ENCODE measurements around the gene ABCC12.

Gene ABCC12

DNA sequence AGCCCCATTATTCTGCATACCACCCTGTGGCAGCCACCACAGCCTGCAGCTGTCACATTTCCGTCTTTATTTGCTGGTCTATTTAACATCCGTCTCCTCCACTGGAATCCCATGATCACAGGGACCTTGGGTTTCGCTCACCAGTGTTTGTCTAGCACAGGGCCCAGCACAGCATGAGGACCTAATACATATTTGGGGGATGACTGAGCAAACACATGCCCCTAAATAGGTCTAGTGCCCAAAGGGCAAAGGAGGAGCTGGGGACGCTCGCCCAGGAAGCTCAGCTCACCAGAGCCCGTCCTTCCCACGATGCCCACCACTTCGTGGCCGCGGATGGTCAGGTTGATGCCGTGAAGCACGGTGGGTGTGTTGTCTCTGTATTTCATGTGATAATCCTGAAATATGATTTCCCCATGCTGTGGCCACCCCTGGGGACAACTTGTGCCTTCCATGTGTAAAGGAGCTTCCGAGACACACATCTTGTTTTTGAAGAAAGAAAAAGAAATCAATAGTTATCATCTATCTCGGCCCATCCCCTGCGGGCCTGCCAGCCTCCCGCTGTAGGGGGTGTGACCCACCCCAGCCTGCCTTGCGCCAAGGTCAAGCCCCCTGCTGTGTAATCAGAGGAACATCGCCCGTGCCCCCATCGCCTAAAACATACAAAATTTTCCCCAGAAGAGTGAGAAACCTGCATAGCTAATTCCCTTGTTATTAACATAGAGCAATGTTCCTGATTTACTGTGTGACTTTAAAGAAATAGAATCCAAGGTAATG, 21.0 kb upstream of the ABCC12 start:
- TF ChIP-seq GATA3 (IDR thresholded peaks at IDR 0.05; ENCODE audit: low read depth, low read length): no peak
- no peak for TF ChIP-seq GATA2 (IDR thresholded peaks at IDR 0.05; ENCODE audit: low read depth, low read length)

GRCh38 chr16:48173889-48174288, 18.1 kb upstream of the ABCC12 start:
- TF ChIP-seq GATA2 (IDR thresholded peaks at IDR 0.05; ENCODE audit: low read depth, low read length) (no peak), GATA3 (IDR thresholded peaks at IDR 0.05; ENCODE audit: low read depth, low read length) (no peak)

GRCh38 chr16:48172682-48173081, 16.9 kb upstream of the ABCC12 start:
- TF ChIP-seq GATA3 (IDR thresholded peaks at IDR 0.05; ENCODE audit: low read depth, low read length): no peak
- TF ChIP-seq GATA2 (IDR thresholded peaks at IDR 0.05; ENCODE audit: low read depth, low read length): no peak

- TF ChIP-seq GATA2 (IDR thresholded peaks at IDR 0.05; ENCODE audit: low read depth, low read length): no peak
- TF ChIP-seq GATA3 (IDR thresholded peaks at IDR 0.05; ENCODE audit: low read depth, low read length): no peak
Measured at GRCh38 chr16:48169896-48170295, 14.1 kb upstream of the ABCC12 start.

DNA sequence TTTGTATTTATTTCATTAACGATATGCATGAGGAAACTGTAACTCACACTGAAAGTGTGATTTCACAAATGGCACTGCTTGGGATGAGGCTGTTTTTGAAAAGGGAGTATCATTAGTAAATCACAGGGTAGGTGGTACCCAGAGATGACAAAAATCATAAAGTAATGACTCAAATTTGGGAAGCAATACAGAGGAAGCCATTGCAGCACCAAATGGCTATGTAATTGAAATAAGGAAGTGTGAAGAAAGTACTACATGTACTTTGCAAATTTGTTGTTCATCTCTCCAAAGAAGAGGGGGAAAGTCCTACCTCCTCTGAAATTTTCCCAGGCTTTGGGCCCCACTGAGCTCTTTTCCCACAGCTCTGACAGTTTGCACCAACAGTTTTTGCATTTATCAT, 12.3 kb upstream of the ABCC12 start:
- TF ChIP-seq GATA3 (IDR thresholded peaks at IDR 0.05; ENCODE audit: low read depth, low read length) (no peak), GATA2 (IDR thresholded peaks at IDR 0.05; ENCODE audit: low read depth, low read length) (no peak)

GRCh38 chr16:48165961-48166578, 10.3 kb upstream of the ABCC12 start:
- no peak for TF ChIP-seq GATA2 (IDR thresholded peaks at IDR 0.05; ENCODE audit: low read depth, low read length)
- TF ChIP-seq GATA3 (IDR thresholded peaks at IDR 0.05; ENCODE audit: low read depth, low read length): no peak

DNA sequence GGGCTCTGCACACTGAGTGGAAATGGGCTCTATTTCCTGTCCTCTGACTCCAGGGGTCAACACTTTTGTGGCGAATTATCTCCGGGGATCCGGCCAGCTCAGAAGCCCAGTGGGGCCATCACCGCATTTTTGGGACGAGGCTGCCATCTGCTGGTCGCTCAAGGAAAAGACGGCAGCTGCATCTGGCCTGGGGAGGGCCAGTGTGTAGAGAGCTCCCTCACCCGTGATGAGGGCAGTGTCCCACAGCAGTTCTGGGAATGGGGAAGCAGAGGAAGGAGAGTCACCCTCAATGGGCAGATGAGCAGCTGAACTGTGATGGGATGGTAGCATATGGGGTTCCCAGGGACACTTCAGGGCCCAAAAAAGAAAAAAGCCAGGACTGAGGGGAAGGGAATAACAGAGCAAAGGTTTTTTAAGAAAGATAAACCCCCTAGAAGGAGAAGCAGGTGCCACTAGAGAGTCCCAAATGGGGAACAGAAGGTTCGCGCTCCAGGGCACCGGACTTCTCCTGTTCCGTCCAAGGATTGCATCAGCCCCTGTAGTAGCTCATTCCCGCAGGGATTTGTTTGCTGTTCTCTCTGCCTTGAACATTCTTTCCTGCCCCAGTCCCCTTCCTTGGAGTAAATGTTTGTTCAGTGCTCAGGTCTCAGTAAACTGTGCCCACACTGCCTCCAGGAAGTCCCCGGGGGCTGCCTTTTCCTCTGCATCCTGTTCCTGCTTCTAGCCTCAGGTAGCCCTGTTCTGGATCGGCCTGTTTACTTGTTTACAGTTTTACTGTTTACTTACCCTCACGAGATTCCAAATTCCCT, 9.3 kb upstream of the ABCC12 start:
- TF ChIP-seq GATA3 (IDR thresholded peaks at IDR 0.05; ENCODE audit: low read depth, low read length) (no peak), GATA2 (IDR thresholded peaks at IDR 0.05; ENCODE audit: low read depth, low read length) (no peak)

- no peak for TF ChIP-seq GATA2 (IDR thresholded peaks at IDR 0.05; ENCODE audit: low read depth, low read length)
- TF ChIP-seq GATA3 (IDR thresholded peaks at IDR 0.05; ENCODE audit: low read depth, low read length): no peak
Measured at GRCh38 chr16:48162839-48163410, 7.1 kb upstream of the ABCC12 start.

DNA sequence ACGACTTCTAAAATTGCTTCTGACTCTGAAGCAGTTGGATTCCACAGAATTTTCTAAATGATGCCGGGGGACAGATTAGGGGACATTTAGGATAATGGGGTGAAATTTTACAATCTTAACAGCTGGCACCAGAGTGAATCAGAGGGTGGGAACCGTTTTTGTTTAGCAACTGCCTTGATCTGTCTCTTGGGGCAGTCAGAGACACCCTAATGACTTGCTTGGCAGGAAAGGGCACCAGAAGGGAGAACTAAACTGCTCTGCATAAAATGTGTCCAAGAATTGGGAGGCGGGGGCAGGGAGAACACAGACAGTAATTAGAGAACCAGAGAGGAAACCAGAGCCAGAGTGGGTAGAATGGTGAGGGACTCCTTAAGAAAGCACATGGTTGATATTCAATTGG, 6.1 kb upstream of the ABCC12 start:
- no peak for TF ChIP-seq GATA2 (IDR thresholded peaks at IDR 0.05; ENCODE audit: low read depth, low read length)
- no peak for TF ChIP-seq GATA3 (IDR thresholded peaks at IDR 0.05; ENCODE audit: low read depth, low read length)

- no peak for TF ChIP-seq GATA3 (IDR thresholded peaks at IDR 0.05; ENCODE audit: low read depth, low read length)
- no peak for TF ChIP-seq GATA2 (IDR thresholded peaks at IDR 0.05; ENCODE audit: low read depth, low read length)
Measured at GRCh38 chr16:48160575-48160974, 4.8 kb upstream of the ABCC12 start.

- TF ChIP-seq GATA3 (IDR thresholded peaks at IDR 0.05; ENCODE audit: low read depth, low read length) (no peak), GATA2 (IDR thresholded peaks at IDR 0.05; ENCODE audit: low read depth, low read length) (no peak)
Measured at GRCh38 chr16:48158296-48158695, 2.5 kb upstream of the ABCC12 start.

DNA sequence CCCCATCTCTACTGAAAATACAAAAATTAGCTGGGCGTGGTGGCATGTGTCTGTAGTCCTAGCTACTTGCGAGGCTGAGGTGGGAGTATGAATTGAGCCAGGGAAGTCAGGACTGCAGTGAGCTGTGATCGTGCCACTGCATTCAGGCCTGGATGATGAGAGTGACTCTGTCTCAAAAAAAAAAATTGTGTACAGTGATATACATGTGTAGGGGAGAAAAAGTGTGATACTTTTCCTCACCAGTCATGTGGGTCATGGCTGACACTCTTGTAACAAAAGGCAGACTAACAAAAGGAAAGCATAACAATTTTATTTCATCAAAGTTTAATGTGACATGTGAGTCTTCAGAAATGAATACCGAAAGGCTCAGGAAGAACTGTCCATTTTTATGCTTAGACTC, 2.0 kb upstream of the ABCC12 start:
- no peak for TF ChIP-seq GATA2 (IDR thresholded peaks at IDR 0.05; ENCODE audit: low read depth, low read length)
- TF ChIP-seq GATA3 (IDR thresholded peaks at IDR 0.05; ENCODE audit: low read depth, low read length): no peak

DNA sequence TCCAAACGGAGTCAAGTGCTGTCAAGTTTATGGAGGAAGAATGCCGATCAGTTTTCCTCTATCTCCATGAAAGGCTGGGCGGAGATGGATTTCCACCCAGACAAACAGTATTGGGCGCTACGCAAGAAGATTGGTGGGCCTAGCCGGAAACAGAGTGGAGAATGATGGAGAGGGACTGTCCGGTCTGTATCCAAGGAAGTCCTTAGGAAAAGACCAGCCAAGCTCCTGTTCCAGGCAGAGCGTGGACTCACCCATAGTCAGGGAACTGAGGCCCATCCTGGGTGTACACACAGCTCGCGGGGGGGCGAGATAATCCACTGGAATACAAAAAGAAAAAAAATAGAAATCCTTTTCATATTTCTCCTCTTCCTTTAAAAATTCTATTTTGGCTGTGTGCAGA, 1.5 kb upstream of the ABCC12 start:
- TF ChIP-seq GATA3 (IDR thresholded peaks at IDR 0.05; ENCODE audit: low read depth, low read length): no peak
- no peak for TF ChIP-seq GATA2 (IDR thresholded peaks at IDR 0.05; ENCODE audit: low read depth, low read length)

- TF ChIP-seq GATA3 (IDR thresholded peaks at IDR 0.05; ENCODE audit: low read depth, low read length): no peak
- no peak for TF ChIP-seq GATA2 (IDR thresholded peaks at IDR 0.05; ENCODE audit: low read depth, low read length)
Measured at GRCh38 chr16:48156790-48157209, 1.0 kb upstream of the ABCC12 start.

Measured in SH-SY5Y (cell line).